GM19397 (cell line): ENCODE measurements around the gene MAGI1.
A peak's percentile ranks its signal among the peaks of the same experiment; 100 is the strongest.

Experiments
- ATAC-seq: cut with Tn5 transposase; IDR thresholded peaks from one replicate; pipeline ENCODE4 v1.9.1; 2021; ENCODE audit warnings: mild to moderate bottlenecking, moderate library complexity; ENCODE audit not compliant: unreplicated experiment

Gene MAGI1

GRCh38 chr3:65344846-65345245, 693.9 kb downstream of the MAGI1 start:
- ATAC-seq, result no peak

GRCh38 chr3:65344444-65344843, 694.3 kb downstream of the MAGI1 start:
- ATAC-seq, result no peak

GRCh38 chr3:65343736-65344135, 695.0 kb downstream of the MAGI1 start:
- ATAC-seq, result no peak

- no peak for ATAC-seq
These were observed 695.7 kb downstream of the MAGI1 start for GRCh38 chr3:65343026-65343425.

GRCh38 chr3:65342084-65342683, 696.5 kb downstream of the MAGI1 start:
- peak; percentile 69 for ATAC-seq

GRCh38 chr3:65339192-65339740, 699.5 kb downstream of the MAGI1 start:
- ATAC-seq, result no peak

- ATAC-seq, result no peak
These were observed 700.1 kb downstream of the MAGI1 start for GRCh38 chr3:65338571-65338970.

GRCh38 chr3:65335587-65335986, 703.1 kb downstream of the MAGI1 start:
- ATAC-seq, result no peak

GRCh38 chr3:65334045-65334665, 704.6 kb downstream of the MAGI1 start:
- no peak for ATAC-seq

GRCh38 chr3:65331730-65332129, 707.0 kb downstream of the MAGI1 start:
- ATAC-seq, result no peak

GRCh38 chr3:65330072-65330471, 708.6 kb downstream of the MAGI1 start:
- ATAC-seq, result no peak

GRCh38 chr3:65328148-65328547, 710.6 kb downstream of the MAGI1 start:
- no peak for ATAC-seq

GRCh38 chr3:65326574-65326973, 712.1 kb downstream of the MAGI1 start:
- no peak for ATAC-seq

- ATAC-seq, result no peak
These were observed 715.8 kb downstream of the MAGI1 start for GRCh38 chr3:65322910-65323309.

GRCh38 chr3:65318231-65318630, 720.5 kb downstream of the MAGI1 start:
- ATAC-seq, result no peak

- ATAC-seq, result no peak
These were observed 723.8 kb downstream of the MAGI1 start for GRCh38 chr3:65314916-65315315.

GRCh38 chr3:65314269-65314668, 724.4 kb downstream of the MAGI1 start:
- ATAC-seq, result no peak

- ATAC-seq, result no peak
These were observed 725.1 kb downstream of the MAGI1 start for GRCh38 chr3:65313666-65314065.

GRCh38 chr3:65305836-65306235, 732.9 kb downstream of the MAGI1 start:
- no peak for ATAC-seq
